Lower leg skin (tissue), 4 donors: ENCODE measurements around the gene PLCB1. TPM values are rescaled to one million over a fixed set of nuclear protein-coding genes. Genes with fewer than 3 reads are reported as not detected.

Experiments used
- DNase-seq, 2 donors: peaks; one replicate each; pipeline ENCODE4 v3.0.0-alpha.2; 2019; ENCODE audit warnings: low spot score in 2 of 2
- H3K4me3 ChIP-seq: fragments of 200-600 bp; sonication (generic); 2 replicates; pipeline ENCODE4 v1.5.1; 2017; ENCODE audit warnings: mild to moderate bottlenecking, low read depth; ENCODE audit not compliant: poor library complexity, severe bottlenecking
- CTCF ChIP-seq, 3 donors: fragments of 450-650 bp; IDR thresholded peaks; one replicate each; pipeline ENCODE4 v1.5.1; 2016; ENCODE audit warnings: antibody characterized with exemption in 3 of 3, mild to moderate bottlenecking in 3 of 3, moderate library complexity in 2 of 3
- POLR2A ChIP-seq, 2 donors: fragments of 450-650 bp; IDR thresholded peaks; one replicate each; pipeline ENCODE4 v1.6.1; 2016 to 2017; ENCODE audit warnings: antibody characterized with exemption in 2 of 2, mild to moderate bottlenecking in 1 of 2, moderate library complexity in 1 of 2
- WGBS, 2 donors: methylation state at CpG; one replicate each; pipeline ENCODE4 v1.1.5; 2018; 5-methylcytosine and 5-hydroxymethylcytosine counted together
- intact Hi-C: fragments of 100-400 bp; cut with DNase I; formaldehyde crosslinking; loops from one replicate; pipeline ENCODE4 v1.15.0; 2023; ENCODE audit warnings: low total_unique reads
- total RNA-seq, 4 donors: library from RNA; depleted of rRNA; stranded (reverse); fragments of >200 nt; gene quantifications; one replicate each; pipeline ENCODE4 v1.1.0, GENCODE V29; 2016

Gene PLCB1
- total RNA-seq, 4 donors from 2014 or later, result 4.1 to 16.2 (median 9.1) TPM

- no peak overlapping the region for H3K4me3 ChIP-seq
- intact Hi-C loops, result no loop called here
- TF ChIP-seq CTCF (IDR thresholded peaks at IDR 0.05) (no peak), POLR2A (IDR thresholded peaks at IDR 0.05) (no peak)
- no peak for DNase-seq
- 63 to 78% methylated on average over 2 of the region's 2 CpGs for WGBS, 2 donors
Measured at GRCh38 chr20:8693709-8694108, 561.6 kb downstream of the PLCB1 start.

GRCh38 chr20:8700756-8701155 lies 568.7 kb downstream of the PLCB1 start:
- DNase-seq, result no peak
- 83 to 86% methylated on average over 2 of the region's 2 CpGs for WGBS, 2 donors
- no peak for TF ChIP-seq CTCF (IDR thresholded peaks at IDR 0.05)
- TF ChIP-seq POLR2A (IDR thresholded peaks at IDR 0.05), result no peak
- no peak overlapping the region for H3K4me3 ChIP-seq
- intact Hi-C loops, result no loop called here

DNA sequence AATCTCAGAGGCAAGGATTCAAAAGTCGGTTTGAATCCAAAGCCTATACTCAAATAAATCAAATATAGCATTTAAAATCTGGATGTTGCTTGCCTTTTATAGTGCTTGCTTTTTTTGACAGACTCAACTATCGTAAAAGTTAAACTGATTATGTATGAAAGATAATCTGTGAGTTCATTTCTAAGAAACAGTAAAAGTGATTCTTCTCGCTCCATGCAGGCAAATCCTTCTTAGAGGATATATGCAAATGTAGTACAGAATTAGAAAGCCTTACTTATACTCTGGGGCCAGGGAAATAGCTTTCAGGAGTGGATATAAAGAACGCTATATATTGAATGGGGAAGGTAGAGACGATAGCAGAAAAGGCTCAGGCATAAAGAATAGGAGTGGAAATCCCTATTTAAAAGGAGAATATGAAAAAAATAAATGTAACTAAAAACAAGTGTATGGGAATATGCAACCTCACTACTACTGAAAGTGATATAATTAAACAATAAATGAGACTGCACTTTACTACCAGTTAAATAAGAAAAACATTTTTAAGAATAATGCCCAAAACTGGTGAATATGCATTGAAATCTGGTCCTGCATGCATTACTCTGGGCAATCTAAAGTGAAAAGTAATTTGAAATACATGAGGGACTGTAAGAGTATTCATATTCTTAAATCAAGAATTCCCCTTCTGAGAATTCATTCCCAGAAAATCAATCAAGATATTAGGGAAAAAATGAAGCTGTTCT lies 575.1 kb downstream of the PLCB1 start:
- intact Hi-C loops, result no loop called here
- TF ChIP-seq CTCF (IDR thresholded peaks at IDR 0.05) (no peak), POLR2A (IDR thresholded peaks at IDR 0.05) (no peak)
- no peak overlapping the region for H3K4me3 ChIP-seq
- DNase-seq, result no peak
- 88 to 91% methylated on average over 5 of the region's 5 CpGs for WGBS, 2 donors

DNA sequence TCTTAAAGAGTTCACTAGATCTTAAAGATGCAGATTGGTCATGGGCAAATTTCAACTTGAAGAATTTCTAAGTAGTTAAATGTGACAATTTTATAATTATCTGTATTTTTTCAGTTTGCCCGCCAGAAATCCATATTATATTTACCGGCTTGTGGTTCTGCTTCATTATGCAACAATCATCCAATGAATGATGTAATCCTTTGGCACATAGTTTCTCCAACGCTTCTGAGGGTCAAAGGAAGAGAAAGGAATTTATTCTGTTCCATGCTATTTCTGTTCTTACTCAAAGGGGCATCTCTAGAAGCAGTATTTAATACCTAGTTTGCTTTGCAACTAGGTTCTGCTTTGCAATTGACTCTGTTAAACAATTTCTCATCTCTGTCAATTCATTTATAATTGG lies 577.6 kb downstream of the PLCB1 start:
- TF ChIP-seq POLR2A (IDR thresholded peaks at IDR 0.05) (no peak), CTCF (IDR thresholded peaks at IDR 0.05) (no peak)
- 41 to 57% methylated on average over 3 of the region's 3 CpGs for WGBS, 2 donors
- no peak for DNase-seq
- intact Hi-C loops, result no loop called here
- no peak overlapping the region for H3K4me3 ChIP-seq

GRCh38 chr20:8711501-8711900 lies 579.4 kb downstream of the PLCB1 start:
- no peak for TF ChIP-seq CTCF (IDR thresholded peaks at IDR 0.05)
- no peak for DNase-seq
- intact Hi-C loops, result no loop called here
- H3K4me3 ChIP-seq, result no peak overlapping the region
- 88 to 92% methylated on average over 3 of the region's 3 CpGs for WGBS, 2 donors

- DNase-seq, result no peak
- no peak overlapping the region for H3K4me3 ChIP-seq
- TF ChIP-seq POLR2A (IDR thresholded peaks at IDR 0.05), result no peak
- no peak for TF ChIP-seq CTCF (IDR thresholded peaks at IDR 0.05)
- intact Hi-C loops, result no loop called here
- WGBS, 2 donors, result 72 to 84% methylated on average over 3 of the region's 3 CpGs
Measured at GRCh38 chr20:8714206-8714605, 582.1 kb downstream of the PLCB1 start.
